SIG-M5 treated with dmso at 0.1 percent for 504 hours (cell line): ENCODE data around the gene RC3H1.

Source experiments
- DNase-seq: peaks from one replicate; lab custom pipeline; 2025; ENCODE audit not compliant: unreplicated experiment; lab: John Stamatoyannopoulos, UW

The RC3H1 gene

DNA sequence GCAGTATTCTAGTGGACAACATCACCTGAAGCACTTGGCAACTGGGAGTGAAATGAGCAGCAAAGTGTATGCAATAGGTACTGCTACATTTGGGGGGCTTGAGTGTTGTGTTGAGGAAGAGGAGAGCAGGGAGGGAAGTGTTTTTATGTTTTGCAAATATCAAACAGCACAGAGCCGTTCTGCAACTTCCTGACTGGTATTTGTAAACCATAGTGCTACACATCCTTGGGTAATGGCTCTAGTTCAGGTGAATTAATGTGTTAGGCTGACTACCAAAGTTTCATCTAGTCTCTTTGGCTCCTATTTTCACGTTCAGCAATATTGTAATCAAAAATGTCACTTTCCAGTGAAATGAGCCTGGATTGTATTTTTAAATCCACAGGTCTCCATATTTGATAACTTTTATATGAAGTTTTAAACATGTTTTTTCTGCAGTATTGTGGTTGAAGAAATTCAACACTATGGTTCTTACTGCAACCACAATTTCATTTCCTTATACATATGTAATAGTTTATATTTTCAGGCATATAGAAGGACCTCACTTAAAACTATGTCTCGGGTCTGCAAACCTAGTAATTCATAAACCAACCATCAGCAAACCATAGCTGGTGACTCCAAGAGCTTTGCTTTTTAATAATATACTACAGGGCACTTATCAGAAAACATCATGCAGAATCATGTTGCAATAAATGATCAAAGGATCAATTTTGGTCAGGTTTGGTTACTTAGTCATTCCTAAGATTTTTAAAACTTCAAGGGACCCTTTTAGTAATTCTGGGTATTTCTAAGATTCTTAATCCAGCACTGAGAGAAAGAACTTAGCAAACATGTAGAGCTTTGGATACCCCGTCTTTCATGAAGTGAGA is 135.2 kb downstream of the RC3H1 start:
- DNase-seq: no peak

DNA sequence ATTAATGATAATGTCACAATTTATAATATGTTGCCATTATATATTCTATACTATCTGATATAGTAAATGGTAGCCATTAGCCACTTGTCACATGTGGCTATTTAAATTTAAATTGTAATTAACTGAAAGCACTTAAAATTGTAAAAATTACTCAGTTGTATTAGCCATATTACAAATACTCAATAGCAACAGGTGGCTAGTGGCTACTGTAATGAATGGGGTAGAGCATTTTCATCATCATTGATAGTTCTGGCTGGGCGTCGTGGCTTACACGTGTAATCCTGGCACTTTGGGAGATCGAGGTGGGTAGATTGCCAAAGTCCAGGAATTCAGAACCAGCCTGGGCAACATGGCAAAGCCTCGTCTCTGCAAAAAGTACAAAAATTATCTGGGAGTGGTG is 137.5 kb downstream of the RC3H1 start:
- DNase-seq: no peak
